Measurements from ENCODE around the gene RELT.

Gene RELT

GRCh38 chr11:73405146-73405510 lies 28.9 kb downstream of the RELT start:
- POLR2A ChIA-PET (ENCODE audit: low non-redundant PET) = no interaction called here
- CTCF ChIA-PET = interaction anchor here (0.7 to 3.0 kb wide), 2 partner anchors 256 to 848 kb away, joined by 3 to 19 read pairs; no protein-coding TSS in a partner anchor
- no peak overlapping the region for H3K27ac ChIP-seq
- TF ChIP-seq, protein P1, sequence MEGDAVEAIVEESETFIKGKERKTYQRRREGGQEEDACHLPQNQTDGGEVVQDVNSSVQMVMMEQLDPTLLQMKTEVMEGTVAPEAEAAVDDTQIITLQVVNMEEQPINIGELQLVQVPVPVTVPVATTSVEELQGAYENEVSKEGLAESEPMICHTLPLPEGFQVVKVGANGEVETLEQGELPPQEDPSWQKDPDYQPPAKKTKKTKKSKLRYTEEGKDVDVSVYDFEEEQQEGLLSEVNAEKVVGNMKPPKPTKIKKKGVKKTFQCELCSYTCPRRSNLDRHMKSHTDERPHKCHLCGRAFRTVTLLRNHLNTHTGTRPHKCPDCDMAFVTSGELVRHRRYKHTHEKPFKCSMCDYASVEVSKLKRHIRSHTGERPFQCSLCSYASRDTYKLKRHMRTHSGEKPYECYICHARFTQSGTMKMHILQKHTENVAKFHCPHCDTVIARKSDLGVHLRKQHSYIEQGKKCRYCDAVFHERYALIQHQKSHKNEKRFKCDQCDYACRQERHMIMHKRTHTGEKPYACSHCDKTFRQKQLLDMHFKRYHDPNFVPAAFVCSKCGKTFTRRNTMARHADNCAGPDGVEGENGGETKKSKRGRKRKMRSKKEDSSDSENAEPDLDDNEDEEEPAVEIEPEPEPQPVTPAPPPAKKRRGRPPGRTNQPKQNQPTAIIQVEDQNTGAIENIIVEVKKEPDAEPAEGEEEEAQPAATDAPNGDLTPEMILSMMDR (conservative IDR thresholded peaks at IDR 0.05; ENCODE audit: low read depth) = no peak
- no peak for DNase-seq (ENCODE audit: low spot score)

- TF ChIP-seq, protein P1 (conservative IDR thresholded peaks at IDR 0.05; ENCODE audit: low read depth) = no peak
- POLR2A ChIA-PET (ENCODE audit: low non-redundant PET) = no interaction called here
- no peak overlapping the region for H3K27ac ChIP-seq
- CTCF ChIA-PET = interaction anchor here (0.5 to 0.7 kb wide), 2 partner anchors 268 to 849 kb away, joined by 3 to 4 read pairs; no protein-coding TSS in a partner anchor
- DNase-seq (ENCODE audit: low spot score) = no peak
These were observed 29.9 kb downstream of the RELT start for GRCh38 chr11:73406131-73406530.

- DNase-seq (ENCODE audit: low spot score) = no peak
- TF ChIP-seq, protein P1 (conservative IDR thresholded peaks at IDR 0.05; ENCODE audit: low read depth) = no peak
- ChIA-PET POLR2A (ENCODE audit: low non-redundant PET) (no interaction called here), CTCF (no interaction called here)
- H3K27ac ChIP-seq = no peak overlapping the region
These were observed 30.4 kb downstream of the RELT start for GRCh38 chr11:73406619-73407018.

DNA sequence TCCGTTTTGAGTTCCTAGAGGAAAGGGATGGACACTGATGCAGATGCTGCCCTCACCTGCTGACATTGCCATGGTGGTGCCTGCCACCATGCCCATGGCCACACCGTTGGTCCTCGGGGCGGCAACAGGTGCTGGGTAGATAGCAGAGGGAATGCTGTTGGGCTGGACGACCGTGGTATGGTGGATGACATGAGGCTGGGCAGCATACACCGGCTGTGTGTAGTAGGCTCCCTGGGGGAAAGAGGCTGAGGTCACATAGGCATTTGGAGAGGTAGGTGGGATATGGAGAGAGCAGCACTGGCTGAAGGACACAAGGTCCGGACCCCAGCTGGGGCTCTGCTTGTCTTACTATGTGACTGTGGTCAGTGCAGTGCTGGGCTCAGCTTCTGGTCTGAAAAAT lies 33.2 kb downstream of the RELT start:
- DNase-seq (ENCODE audit: low spot score) = no peak
- TF ChIP-seq, protein P1 (conservative IDR thresholded peaks at IDR 0.05; ENCODE audit: low read depth) = no peak
- no peak overlapping the region for H3K27ac ChIP-seq
- ChIA-PET POLR2A (ENCODE audit: low non-redundant PET) (no interaction called here), CTCF (no interaction called here)

- TF ChIP-seq, protein P1 (conservative IDR thresholded peaks at IDR 0.05; ENCODE audit: low read depth) = no peak
- POLR2A ChIA-PET (ENCODE audit: low non-redundant PET) = no interaction called here
- no peak overlapping the region for H3K27ac ChIP-seq
- DNase-seq (ENCODE audit: low spot score) = no peak
- CTCF ChIA-PET = interaction anchor here (0.5 to 0.6 kb wide), 5 partner anchors 13 to 103 kb away, joined by 3 to 5 read pairs (median 3); no protein-coding TSS in a partner anchor
These were observed 34.4 kb downstream of the RELT start for GRCh38 chr11:73410627-73411026.

GRCh38 chr11:73411031-73411430 lies 34.8 kb downstream of the RELT start:
- ChIA-PET CTCF (interaction anchor here (0.5 to 0.6 kb wide), 3 partner anchors 20 to 104 kb away, joined by 3 to 5 read pairs (median 3); no protein-coding TSS in a partner anchor), POLR2A (ENCODE audit: low non-redundant PET) (no interaction called here)
- TF ChIP-seq, protein P1 (conservative IDR thresholded peaks at IDR 0.05; ENCODE audit: low read depth) = no peak
- no peak for DNase-seq (ENCODE audit: low spot score)
- H3K27ac ChIP-seq = no peak overlapping the region
